Cardiac fibroblast (primary cell): ENCODE measurements around the gene RARRES2.

Experiments used
- DNase-seq, 2 donors: peaks; one replicate each; pipeline versions ENCODE4 v3.0.0 to v3.0.0-alpha.2; 2010; ENCODE audit warnings: low read depth in 2 of 2
- H3K4me3 ChIP-seq, 2 donors: replicated peaks in 1 of 2; 1 replicate in 1 of 2; 2 replicates in 1 of 2; pipeline ENCODE4 v1.5.1; 2011; ENCODE audit warnings: low read depth in 2 of 2, low read length in 2 of 2, mild to moderate bottlenecking in 2 of 2, moderate library complexity in 1 of 2
- CTCF ChIP-seq: IDR thresholded peaks from one replicate; pipeline ENCODE4 v1.5.1; 2011; ENCODE audit warnings: low read depth, mild to moderate bottlenecking, low read length, inconsistent platforms

Gene RARRES2

GRCh38 chr7:150361402-150361801 is 20.0 kb upstream of the RARRES2 start:
- no peak for DNase-seq
- no peak overlapping the region for H3K4me3 ChIP-seq
- TF ChIP-seq CTCF: no peak

GRCh38 chr7:150360363-150361058 is 19.1 kb upstream of the RARRES2 start:
- DNase-seq: no peak
- TF ChIP-seq CTCF: no peak
- no peak overlapping the region for H3K4me3 ChIP-seq

GRCh38 chr7:150359622-150360362 is 18.4 kb upstream of the RARRES2 start:
- DNase-seq: no peak
- TF ChIP-seq CTCF: no peak
- no peak overlapping the region for H3K4me3 ChIP-seq

- DNase-seq: no peak
- no peak for TF ChIP-seq CTCF
- no peak overlapping the region for H3K4me3 ChIP-seq
These were observed 17.7 kb upstream of the RARRES2 start for GRCh38 chr7:150358988-150359621.

GRCh38 chr7:150358433-150358832 is 17.0 kb upstream of the RARRES2 start:
- no peak for TF ChIP-seq CTCF
- DNase-seq: no peak
- no peak overlapping the region for H3K4me3 ChIP-seq

- no peak overlapping the region for H3K4me3 ChIP-seq
- no peak for TF ChIP-seq CTCF
- no peak for DNase-seq
These were observed 16.5 kb upstream of the RARRES2 start for GRCh38 chr7:150357771-150358427.
